ENCODE measurements around the gene ECSCR.

Gene ECSCR

GRCh38 chr5:139403418-139403786 is 59.1 kb downstream of the ECSCR start:
- no peaks in the 10 kb centered on the region for H3K9me3 ChIP-seq (ENCODE audit: control insufficient read depth, insufficient read depth, low read length)
- peaks cover 10% of the 10 kb centered on the region for H3K4me1 ChIP-seq (ENCODE audit: insufficient read depth, low read length)
- no peaks in the 10 kb centered on the region for H3K36me3 ChIP-seq (ENCODE audit: insufficient read depth, low read length)
- H3K9ac ChIP-seq (ENCODE audit: low read depth, low read length), result peak overlapping the region; percentile 74; the same call in 1 of the 2 replicates

- Histone ChIP-seq H3K9ac (ENCODE audit: low read depth, low read length) (no peak overlapping the region), H3K36me3 (ENCODE audit: insufficient read depth, low read length) (no peaks in the 10 kb centered on the region), H3K4me1 (ENCODE audit: insufficient read depth, low read length) (peaks cover 10% of the 10 kb centered on the region), H3K9me3 (ENCODE audit: control insufficient read depth, insufficient read depth, low read length) (no peaks in the 10 kb centered on the region)
These were observed 59.9 kb downstream of the ECSCR start for GRCh38 chr5:139402561-139403158.

- no peaks in the 10 kb centered on the region for H3K36me3 ChIP-seq (ENCODE audit: insufficient read depth, low read length)
- H3K9me3 ChIP-seq (ENCODE audit: control insufficient read depth, insufficient read depth, low read length), result no peaks in the 10 kb centered on the region
- peaks cover 10% of the 10 kb centered on the region for H3K4me1 ChIP-seq (ENCODE audit: insufficient read depth, low read length)
- H3K9ac ChIP-seq (ENCODE audit: low read depth, low read length), result no peak overlapping the region
These were observed 61.0 kb downstream of the ECSCR start for GRCh38 chr5:139401546-139401945.

GRCh38 chr5:139399501-139400121 is 62.9 kb downstream of the ECSCR start:
- peaks cover 23% of the 10 kb centered on the region for H3K4me1 ChIP-seq (ENCODE audit: insufficient read depth, low read length)
- no peak overlapping the region for H3K9ac ChIP-seq (ENCODE audit: low read depth, low read length)
- no peaks in the 10 kb centered on the region for H3K36me3 ChIP-seq (ENCODE audit: insufficient read depth, low read length)
- H3K9me3 ChIP-seq (ENCODE audit: control insufficient read depth, insufficient read depth, low read length), result no peaks in the 10 kb centered on the region
